Gastroesophageal sphincter (tissue), 3 donors: ENCODE data around the gene STK32B.

ENCODE experiments used
- CTCF ChIP-seq, 4 experiments: fragments of 200-600 bp in 2 of 4; fragments of 450-650 bp in 2 of 4; sonication (generic) in 1 of 4; IDR thresholded peaks; one replicate each; pipeline ENCODE4 v1.5.1; 2017 to 2019; ENCODE audit warnings: antibody characterized with exemption in 4 of 4, mild to moderate bottlenecking in 2 of 4, moderate library complexity in 2 of 4
- EP300 ChIP-seq: sonication (generic); formaldehyde crosslinking; IDR thresholded peaks from one replicate; pipeline ENCODE4 v1.6.1; 2017; ENCODE audit warnings: antibody characterized with exemption, mild to moderate bottlenecking
- POLR2A ChIP-seq, 2 donors: fragments of 450-650 bp; IDR thresholded peaks; one replicate each; pipeline ENCODE4 v1.6.1; 2017; ENCODE audit warnings: antibody characterized with exemption in 2 of 2, mild to moderate bottlenecking in 2 of 2, moderate library complexity in 1 of 2
- POLR2AphosphoS5 ChIP-seq: sonication (generic); formaldehyde crosslinking; IDR thresholded peaks from one replicate; pipeline ENCODE4 v1.6.1; 2017; ENCODE audit warnings: antibody characterized with exemption

GRCh38 chr4:5338531-5338930 is 287.3 kb downstream of the STK32B start:
- no peak for TF ChIP-seq POLR2A (IDR thresholded peaks at IDR 0.05)
- TF ChIP-seq CTCF (IDR thresholded peaks at IDR 0.05) = no peak
- TF ChIP-seq POLR2AphosphoS5 = no peak
- no peak for TF ChIP-seq EP300
